OCI-LY1 (cell line): ENCODE results near the gene MGST2.

ENCODE experiments used
- H2AFZ ChIP-seq: fragments of 200-600 bp; sonication (generic), shearing (Covaris generic); 2 replicates; pipeline ENCODE4 v1.6.0; 2014; ENCODE audit warnings: antibody characterized with exemption, mild to moderate bottlenecking, low read length
- H3F3A ChIP-seq: fragments of 200-600 bp; sonication (generic), shearing (Covaris generic); 2 replicates; pipeline ENCODE4 v1.6.0; 2014; ENCODE audit warnings: mild to moderate bottlenecking, antibody characterized with exemption, low read length, moderate library complexity; ENCODE audit not compliant: insufficient read depth
- H3K27ac ChIP-seq: fragments of 200-600 bp; sonication (generic); 2 replicates; pipeline ENCODE4 v1.5.1; 2014; ENCODE audit warnings: low read length, mixed run types, mild to moderate bottlenecking, low read depth; ENCODE audit not compliant: poor library complexity, severe bottlenecking
- H3K27me3 ChIP-seq: fragments of 200-600 bp; sonication (generic); 2 replicates; pipeline ENCODE4 v1.6.0; 2014; ENCODE audit warnings: antibody characterized with exemption, mild to moderate bottlenecking, low read length, moderate library complexity; ENCODE audit not compliant: insufficient read depth
- H3K36me3 ChIP-seq: fragments of 200-600 bp; sonication (generic); 2 replicates; pipeline ENCODE4 v1.6.1; 2014; ENCODE audit warnings: mild to moderate bottlenecking, antibody characterized with exemption, low read length, moderate library complexity, mixed read lengths; ENCODE audit not compliant: insufficient read depth
- H3K4me1 ChIP-seq: fragments of 200-600 bp; sonication (generic); 2 replicates; pipeline ENCODE4 v1.5.1; 2014; ENCODE audit warnings: mild to moderate bottlenecking, low read length, moderate library complexity; ENCODE audit not compliant: insufficient read depth, severe bottlenecking
- H3K4me2 ChIP-seq: fragments of 200-600 bp; sonication (generic), shearing (Covaris generic); 2 replicates; pipeline ENCODE4 v1.6.1; 2014; ENCODE audit warnings: low read length
- H3K4me3 ChIP-seq: fragments of 200-600 bp; sonication (generic); 2 replicates; pipeline ENCODE4 v1.5.1; 2014; ENCODE audit warnings: low read length, low read depth, mild to moderate bottlenecking, mixed read lengths; ENCODE audit not compliant: poor library complexity, severe bottlenecking
- H3K79me2 ChIP-seq: fragments of 200-600 bp; shearing (Covaris generic); 2 replicates; pipeline ENCODE4 v1.6.1; 2016; ENCODE audit warnings: mixed run types, low read length, mixed read lengths; ENCODE audit not compliant: insufficient read depth
- H3K9ac ChIP-seq: fragments of 200-600 bp; sonication (generic), shearing (Covaris generic); 2 replicates; pipeline ENCODE4 v1.6.1; 2014; ENCODE audit warnings: mild to moderate bottlenecking, low read length, mixed read lengths
- H3K9me2 ChIP-seq: fragments of 200-600 bp; sonication (generic), shearing (Covaris generic); 2 replicates; pipeline ENCODE4 v1.6.1; 2014; ENCODE audit warnings: low read depth, mild to moderate bottlenecking, low read length, mixed read lengths
- H3K9me3 ChIP-seq: fragments of 200-600 bp; shearing (Covaris generic); 2 replicates; pipeline ENCODE4 v1.6.1; 2014; ENCODE audit warnings: low read length, mixed read lengths
- H4K20me1 ChIP-seq: fragments of 200-600 bp; sonication (generic), shearing (Covaris generic); 2 replicates; pipeline ENCODE4 v1.6.0; 2016; ENCODE audit warnings: mild to moderate bottlenecking, low read length; ENCODE audit not compliant: insufficient read depth
- CTCF ChIP-seq: fragments of 200-600 bp; sonication (generic), shearing (Covaris generic); IDR thresholded peaks from 2 replicates; pipeline ENCODE4 v1.5.1; 2017; ENCODE audit warnings: mild to moderate bottlenecking, antibody characterized with exemption, low read length, moderate library complexity, mixed read lengths
- EZH2 ChIP-seq: fragments of 200-600 bp; sonication (generic), shearing (Covaris generic); IDR thresholded peaks from 2 replicates; pipeline ENCODE4 v1.8.0; 2017; ENCODE audit warnings: borderline replicate concordance, mixed run types, mild to moderate bottlenecking, antibody characterized with exemption, low read length, moderate library complexity, mixed read lengths

The MGST2 gene

GRCh38 chr4:139682309-139682708 is 16.7 kb downstream of the MGST2 start:
- H3K9me3 ChIP-seq: no peaks in the 10 kb centered on the region
- no peak overlapping the region for H3K4me2 ChIP-seq
- H3K9ac ChIP-seq: no peak overlapping the region
- peaks cover 24% of the 10 kb centered on the region for H3K36me3 ChIP-seq
- H3K4me3 ChIP-seq: no peak overlapping the region
- H3K79me2 ChIP-seq: no peaks in the 10 kb centered on the region
- H2AFZ ChIP-seq: no peak overlapping the region
- no peaks in the 10 kb centered on the region for H3F3A ChIP-seq
- H3K9me2 ChIP-seq: no peaks in the 10 kb centered on the region
- no peaks in the 10 kb centered on the region for H3K4me1 ChIP-seq
- no peak for TF ChIP-seq EZH2
- no peak for TF ChIP-seq CTCF
- H3K27ac ChIP-seq: no peak overlapping the region
- H4K20me1 ChIP-seq: no peaks in the 10 kb centered on the region
- H3K27me3 ChIP-seq: no peaks in the 10 kb centered on the region

- H3K27me3 ChIP-seq: no peaks in the 10 kb centered on the region
- H3K79me2 ChIP-seq: no peaks in the 10 kb centered on the region
- H3K9ac ChIP-seq: no peak overlapping the region
- no peak overlapping the region for H3K4me3 ChIP-seq
- no peaks in the 10 kb centered on the region for H3K9me2 ChIP-seq
- H3F3A ChIP-seq: no peaks in the 10 kb centered on the region
- no peak overlapping the region for H3K4me2 ChIP-seq
- H3K9me3 ChIP-seq: no peaks in the 10 kb centered on the region
- no peak overlapping the region for H3K27ac ChIP-seq
- H2AFZ ChIP-seq: no peak overlapping the region
- peaks cover 24% of the 10 kb centered on the region for H3K36me3 ChIP-seq
- TF ChIP-seq EZH2 (no peak), CTCF (no peak)
- H3K4me1 ChIP-seq: no peaks in the 10 kb centered on the region
- no peaks in the 10 kb centered on the region for H4K20me1 ChIP-seq
Observed at GRCh38 chr4:139682741-139683151, 17.1 kb downstream of the MGST2 start.

GRCh38 chr4:139684351-139684750 is 18.7 kb downstream of the MGST2 start:
- no peaks in the 10 kb centered on the region for H3K79me2 ChIP-seq
- H3K4me3 ChIP-seq: no peak overlapping the region
- H3K27me3 ChIP-seq: no peaks in the 10 kb centered on the region
- no peak overlapping the region for H3K9ac ChIP-seq
- no peaks in the 10 kb centered on the region for H4K20me1 ChIP-seq
- H3F3A ChIP-seq: no peaks in the 10 kb centered on the region
- H3K36me3 ChIP-seq: peaks cover 11% of the 10 kb centered on the region
- H3K4me1 ChIP-seq: no peaks in the 10 kb centered on the region
- no peaks in the 10 kb centered on the region for H3K9me3 ChIP-seq
- no peak overlapping the region for H2AFZ ChIP-seq
- no peak overlapping the region for H3K4me2 ChIP-seq
- TF ChIP-seq EZH2 (no peak), CTCF (no peak)
- H3K27ac ChIP-seq: no peak overlapping the region
- H3K9me2 ChIP-seq: no peaks in the 10 kb centered on the region
